Pons (tissue), 1 donor: ENCODE measurements around the gene LCOR.
A peak's percentile ranks its signal among the peaks of the same experiment; 100 is the strongest.
"Not testable (repeated sequence)": the region's sequence is repeated elsewhere in the genome, so short reads cannot be mapped to it uniquely, and the experiment has no call there.

ENCODE experiments used
- DNase-seq: peaks from one replicate; pipeline ENCODE4 v3.0.0-alpha.2; 2016; ENCODE audit warnings: low spot score

The LCOR gene

GRCh38 chr10:96831867-96832720 is at the start of gene LCOR:
TSS of gene LCOR (plus strand) at chr10:96832298. CDS start at chr10:96949058, 116,760 bp downstream.
- DNase-seq = peak; percentile 78

- no peak for DNase-seq
These were observed 47.8 kb upstream of the LCOR start for GRCh38 chr10:96784253-96784652.

GRCh38 chr10:96789571-96790108 is 42.5 kb upstream of the LCOR start:
- DNase-seq = no peak

DNA sequence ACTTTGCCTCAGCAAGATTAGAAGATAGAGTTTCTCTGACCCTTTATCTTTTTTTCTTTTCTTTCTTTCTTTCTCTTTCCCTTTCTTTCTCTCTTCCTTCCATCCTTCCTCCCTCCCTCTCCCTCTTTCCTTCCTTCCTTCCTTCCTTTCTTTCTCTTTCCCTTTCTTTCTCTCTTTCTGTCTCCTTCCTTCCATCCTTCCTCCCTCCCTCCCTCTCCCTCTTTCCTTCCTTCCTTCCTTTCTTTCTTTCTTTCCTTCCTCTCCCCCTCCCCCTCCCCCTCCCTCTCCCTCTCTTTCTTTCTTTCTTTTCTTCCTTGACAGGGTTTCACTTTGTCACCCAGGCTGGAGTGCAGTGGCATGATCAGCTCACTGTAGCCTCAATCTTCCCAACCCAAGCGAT is 40.2 kb upstream of the LCOR start:
- no peak for DNase-seq

- no peak for DNase-seq
These were observed 37.0 kb upstream of the LCOR start for GRCh38 chr10:96794836-96795733.

DNA sequence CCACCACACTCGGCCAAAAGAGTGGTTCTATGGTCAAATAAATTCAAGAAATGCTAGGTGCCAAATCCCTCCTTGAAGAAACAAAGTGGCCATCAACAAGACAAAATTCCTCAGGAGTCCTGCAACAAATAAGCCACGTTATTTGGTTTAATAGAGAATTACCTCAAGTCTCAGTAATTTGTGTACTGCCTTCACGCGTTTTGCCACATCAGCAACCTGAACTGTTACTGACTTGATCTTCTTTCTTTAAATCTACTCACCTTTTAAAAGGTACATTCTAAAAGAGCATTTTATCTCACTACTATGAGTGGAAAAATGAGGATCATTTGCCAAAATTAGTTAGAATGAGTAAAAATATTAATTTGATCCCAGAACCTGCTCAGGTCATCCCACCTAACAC is 34.6 kb upstream of the LCOR start:
- DNase-seq = no peak

DNA sequence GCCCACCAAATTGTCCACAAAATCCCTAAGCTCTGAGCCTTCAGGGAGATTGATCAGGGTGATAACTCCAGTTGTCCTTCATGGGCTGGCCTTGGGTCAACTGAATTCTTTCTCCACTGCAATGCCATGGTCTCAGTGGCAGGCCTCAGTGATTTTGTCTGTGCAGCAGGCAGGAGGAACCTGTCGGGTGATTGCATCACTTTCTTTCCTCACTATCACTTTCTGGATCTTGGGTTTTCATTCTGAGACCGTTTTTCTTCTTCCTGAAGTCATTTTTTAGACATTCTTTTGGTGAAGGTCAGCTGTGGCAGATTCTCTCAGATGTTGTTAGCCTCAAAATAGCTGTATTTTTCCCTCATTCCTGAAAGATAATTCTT is 28.8 kb upstream of the LCOR start:
- no peak for DNase-seq

DNA sequence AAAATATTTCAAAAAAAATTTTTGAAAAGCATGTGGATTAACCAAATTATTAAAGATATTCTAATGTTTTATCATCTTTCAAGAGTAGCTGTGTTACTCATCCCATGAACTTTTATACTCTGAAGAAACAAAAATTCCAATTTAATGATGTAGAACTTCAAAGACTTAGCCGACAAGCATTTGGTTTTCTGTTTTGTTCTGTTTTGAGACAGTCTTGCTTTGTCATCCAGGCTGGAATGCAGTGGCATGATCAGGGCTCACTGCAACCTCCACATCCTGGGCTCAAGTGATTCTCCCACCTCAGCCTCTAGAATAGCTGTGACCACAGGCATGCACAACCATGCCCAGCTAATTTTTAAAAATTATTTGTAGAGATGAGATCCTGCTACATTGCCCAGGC is 17.8 kb upstream of the LCOR start:
- no peak for DNase-seq

- not testable (repeated sequence) for DNase-seq
These were observed 13.1 kb upstream of the LCOR start for GRCh38 chr10:96818971-96819370.

DNA sequence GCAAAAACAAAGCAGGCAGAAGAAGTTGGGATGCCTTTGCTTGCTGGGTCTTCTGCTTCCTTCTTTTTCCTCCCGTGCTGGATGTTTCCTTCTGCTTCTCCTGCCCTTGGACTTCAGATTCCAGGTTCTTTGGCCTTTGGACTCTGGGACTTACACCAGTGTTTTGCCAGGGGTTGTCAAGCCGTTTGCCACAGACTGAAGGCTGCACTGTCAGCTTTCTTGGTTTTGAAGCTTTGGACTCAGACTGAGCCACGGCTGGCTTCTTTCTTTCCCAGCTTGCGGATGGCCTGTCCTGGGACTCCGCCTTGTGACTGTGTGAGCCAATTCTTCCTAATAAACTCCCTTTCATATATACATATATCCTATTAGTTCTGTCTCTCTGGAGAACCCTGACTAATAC is 11.3 kb upstream of the LCOR start:
- no peak for DNase-seq

DNA sequence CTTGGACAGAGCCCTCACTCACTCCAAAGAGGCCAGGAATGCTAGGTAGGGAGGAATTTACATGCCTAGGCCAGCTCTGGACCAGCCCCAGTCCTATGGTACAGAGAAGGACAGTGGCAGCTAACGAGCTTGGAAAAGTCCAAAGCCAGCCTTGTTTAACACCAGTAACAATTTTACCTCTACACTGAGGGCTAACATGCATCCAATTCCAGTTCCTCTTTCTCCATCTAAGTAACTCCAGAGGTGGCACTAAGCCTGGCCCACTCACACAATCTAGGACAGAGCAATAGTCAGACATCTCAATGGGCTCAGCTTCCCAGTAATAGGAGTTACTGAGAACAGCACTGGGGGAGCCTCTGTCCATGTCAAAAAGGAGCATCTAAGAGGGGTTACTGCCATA is 5.7 kb upstream of the LCOR start:
- DNase-seq = no peak

DNA sequence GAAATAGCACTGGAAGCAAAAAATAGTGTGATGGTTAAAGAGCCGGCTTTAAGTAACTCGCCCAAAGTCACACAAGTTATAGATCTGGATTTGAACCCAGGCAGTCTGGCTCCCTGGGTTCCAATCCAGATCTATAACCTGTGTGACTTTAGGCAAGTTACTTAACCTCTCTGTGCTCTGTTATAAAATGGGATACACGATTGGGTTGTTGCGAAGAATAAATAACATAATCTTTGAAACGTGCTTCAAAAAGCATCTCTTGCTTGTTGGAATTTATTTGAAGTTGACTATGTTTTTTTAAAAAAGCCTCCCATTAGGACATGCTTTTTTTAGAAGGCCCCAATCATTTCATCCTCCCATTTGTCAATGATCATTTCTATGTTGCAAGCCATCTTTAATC is 3.5 kb upstream of the LCOR start:
- no peak for DNase-seq

DNA sequence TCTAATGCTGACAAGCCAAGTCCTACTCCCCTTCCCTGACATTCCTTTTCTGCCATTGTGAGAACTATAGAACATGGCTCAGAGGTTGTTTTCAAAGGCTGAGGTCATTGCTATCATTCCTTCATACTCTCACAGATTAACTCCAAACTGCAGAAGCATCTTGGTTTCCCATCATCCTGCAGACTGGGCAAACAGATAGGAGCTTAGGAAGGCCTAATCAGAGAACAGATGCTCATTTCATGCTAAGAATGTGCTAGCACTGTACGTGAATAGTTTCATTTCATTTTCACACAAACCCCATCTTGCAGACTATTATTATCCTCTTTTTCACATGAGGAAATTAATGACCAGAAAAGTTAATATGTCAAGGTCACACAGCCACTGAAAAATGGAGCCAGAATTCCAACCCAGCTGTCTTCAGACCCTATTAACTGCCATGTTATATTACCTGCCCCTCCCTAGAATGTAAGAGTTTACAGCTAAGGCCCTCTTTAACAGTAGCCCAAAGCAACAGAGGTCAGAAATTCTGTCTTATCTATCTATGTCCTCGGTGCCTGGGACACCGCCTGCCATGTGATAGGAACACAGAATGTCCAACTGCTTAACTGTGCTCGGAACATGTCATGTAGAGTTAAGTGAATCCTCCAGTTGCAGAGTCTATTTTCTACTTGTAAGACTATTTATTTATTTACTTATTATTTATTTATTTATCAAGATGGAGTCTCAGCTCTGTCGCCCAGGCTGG is 2.9 kb upstream of the LCOR start:
- DNase-seq = no peak

GRCh38 chr10:96830511-96831199 is 1.4 kb upstream of the LCOR start:
- DNase-seq = peak; percentile 66

DNA sequence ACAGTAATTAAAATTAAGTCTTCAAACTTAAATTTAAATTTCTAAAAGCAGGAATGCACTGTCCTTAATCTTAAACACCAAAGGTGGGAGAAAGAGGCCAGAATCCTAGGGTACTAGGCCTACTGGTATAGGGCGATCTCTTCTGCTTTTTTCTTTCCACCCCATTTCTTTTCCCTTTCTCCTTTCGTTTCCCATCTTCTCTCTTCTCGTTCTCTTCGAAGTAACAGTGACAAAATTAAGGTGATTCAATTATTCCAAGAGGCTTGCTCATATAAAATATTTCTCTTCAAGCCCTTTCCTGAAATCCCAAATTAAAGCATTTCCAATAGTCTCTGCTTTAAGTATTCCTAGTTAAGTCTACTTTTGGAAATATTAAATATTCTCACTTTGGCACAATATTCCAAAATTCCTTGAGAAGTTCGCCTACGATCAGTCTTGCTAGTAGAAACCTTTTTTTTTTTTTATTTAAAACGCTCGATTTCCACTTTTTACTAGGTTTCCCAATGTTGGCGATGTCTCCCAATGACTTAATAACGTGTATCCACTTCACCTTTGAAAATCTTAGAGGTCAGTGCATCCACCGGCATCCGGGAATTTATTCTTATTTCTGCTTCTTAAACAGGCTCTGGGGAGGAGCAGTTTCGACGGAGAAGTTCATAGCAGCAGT is 765 bp upstream of the LCOR start:
- no peak for DNase-seq

DNA sequence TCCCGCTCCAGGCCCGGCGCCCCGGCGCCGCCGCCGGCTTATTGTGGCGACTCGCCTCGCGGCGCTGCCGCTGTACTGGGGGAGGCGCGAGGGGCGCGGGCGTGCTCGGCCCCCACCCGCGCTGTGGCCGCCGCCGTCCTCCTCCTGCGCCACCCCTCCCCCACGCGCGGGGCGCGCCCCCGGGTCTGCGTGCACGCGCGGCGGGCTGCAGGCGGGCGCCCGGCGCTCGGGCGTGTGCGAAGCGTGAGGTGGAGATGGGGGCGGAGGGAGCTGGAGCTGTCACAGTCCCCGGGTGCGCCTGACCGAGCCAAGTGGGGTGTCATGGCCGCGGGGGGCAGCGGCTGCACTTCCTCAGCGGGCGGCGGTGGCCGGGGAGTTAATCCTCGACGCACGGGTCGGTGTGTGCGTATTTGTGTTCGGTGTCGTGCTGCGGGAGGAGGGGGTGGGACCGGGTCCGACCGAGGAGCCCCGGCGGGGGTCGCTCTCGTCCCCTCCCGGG is 672 bp downstream of the LCOR start:
- peak; percentile 71 for DNase-seq

- peak; percentile 45 for DNase-seq
These were observed 1.3 kb downstream of the LCOR start for GRCh38 chr10:96833220-96834001.

DNA sequence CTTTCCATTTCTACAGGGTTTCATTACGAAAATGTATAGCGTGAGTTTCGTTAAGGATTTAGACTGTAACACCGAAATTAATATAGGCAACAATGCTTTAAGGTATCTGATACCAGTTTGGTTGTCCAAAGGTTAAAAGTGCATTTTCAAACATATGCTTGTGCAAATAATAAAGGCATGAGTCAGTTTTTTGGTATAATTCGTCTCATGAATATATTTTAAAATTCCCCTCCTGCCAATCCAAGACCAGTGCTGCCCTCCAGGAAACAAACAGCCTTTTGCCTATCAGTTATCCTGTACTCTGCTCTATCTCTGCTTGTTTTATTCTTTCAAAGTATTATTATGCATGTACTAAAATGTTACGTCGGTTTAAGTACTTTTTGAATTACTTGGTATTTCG is 2.0 kb downstream of the LCOR start:
- peak; percentile 31 for DNase-seq

DNA sequence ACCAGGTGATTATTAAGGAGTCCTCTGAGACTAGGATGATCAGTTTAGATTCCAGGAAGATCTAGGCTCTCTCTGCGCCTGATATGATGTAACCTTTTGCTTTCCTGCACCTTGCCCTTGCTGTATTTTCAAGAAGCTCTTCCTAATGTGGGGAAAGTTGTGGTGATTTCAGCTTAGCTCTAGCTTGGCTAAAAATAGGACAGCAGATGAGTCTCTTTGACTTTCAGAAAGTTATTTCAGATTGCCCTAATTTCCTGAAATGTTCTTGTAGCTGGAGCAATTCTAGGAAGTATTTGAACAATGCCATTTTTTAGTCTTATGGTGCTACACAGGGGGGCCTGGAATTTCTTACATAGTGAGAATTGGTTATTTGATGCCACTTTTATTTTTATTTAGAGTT is 3.8 kb downstream of the LCOR start:
- no peak for DNase-seq

DNA sequence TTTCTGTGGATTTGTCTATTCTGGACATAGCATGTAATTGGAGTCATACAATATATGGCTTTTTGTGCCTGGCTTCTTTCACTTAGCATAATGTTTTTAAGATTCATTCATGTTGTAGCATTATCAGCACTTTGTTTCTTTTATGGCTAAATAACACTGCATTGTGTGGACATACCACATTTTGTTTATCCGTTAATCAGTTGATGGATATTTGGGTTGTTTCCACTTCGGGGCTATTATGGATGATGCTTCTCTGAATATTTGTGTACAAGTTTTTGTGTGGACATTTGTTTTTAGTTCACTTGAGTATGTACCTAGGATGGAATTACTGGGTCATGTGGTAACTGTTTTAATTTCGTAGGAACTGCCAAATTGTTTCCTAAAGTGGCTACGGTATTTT is 6.4 kb downstream of the LCOR start:
- no peak for DNase-seq
